IMR-90 (cell line): ENCODE data around the gene CBX3. TPM values are rescaled to one million over a fixed set of nuclear protein-coding genes. Genes with fewer than 3 reads are reported as not detected.

Experiments used
- ATAC-seq: fragments of 200-7000 bp; cut with Tn5 transposase; 2 replicates; pipeline ENCODE4 v1.9.1; 2020; ENCODE audit warnings: low read depth, mild to moderate bottlenecking, moderate library complexity
- Bru-seq: library from RNA; stranded (reverse); fragments of 400-500 nt; gene quantifications from one replicate; lab custom pipeline; 2021; lab: Mats Ljungman, UMichigan
- BruChase-seq, 2 experiments: library from RNA; stranded (reverse); fragments of 400-500 nt; gene quantifications; one replicate each; lab custom pipeline; 2021; lab: Mats Ljungman, UMichigan
- BruUV-seq: library from RNA; stranded (reverse); fragments of 400-500 nt; replicated peaks from 2 replicates; lab custom pipeline; 2021; lab: Mats Ljungman, UMichigan
- CTCF ChIA-PET: fragments of 300-600 bp; formaldehyde crosslinking; extraction: SDS; loops from one replicate; lab custom pipeline; 2021; ENCODE audit warnings: antibody characterized with exemption; lab: Yijun Ruan, JAX
- POLR2A ChIA-PET: fragments of 300-600 bp; sonication (Branson Sonifier 250); formaldehyde crosslinking; loops from one replicate; lab custom pipeline; 2022; ENCODE audit warnings: antibody characterized with exemption; ENCODE audit not compliant: unreplicated experiment; lab: Charles Lee
- DNase-seq: peaks from one replicate; pipeline ENCODE4 v3.0.0; 2013
- H2AFZ ChIP-seq: replicated peaks from 2 replicates; pipeline ENCODE3; 2013; ENCODE audit warnings: low read length, mild to moderate bottlenecking; ENCODE audit not compliant: poor library complexity
- H2AK5ac ChIP-seq: 2 replicates; pipeline ENCODE4 v1.6.1; 2013; ENCODE audit warnings: low read depth, low read length, inconsistent platforms
- H2AK9ac ChIP-seq: replicated peaks from 2 replicates; pipeline ENCODE3; 2013; ENCODE audit warnings: mild to moderate bottlenecking, low read depth, low read length, moderate library complexity; ENCODE audit not compliant: poor library complexity
- H2BK120ac ChIP-seq: 2 replicates; pipeline ENCODE4 v1.6.1; 2013; ENCODE audit warnings: low read depth, low read length, inconsistent platforms
- H2BK15ac ChIP-seq: 3 replicates; pipeline ENCODE4 v1.6.1; 2013; ENCODE audit warnings: low read depth, low read length, inconsistent platforms
- H2BK20ac ChIP-seq: 2 replicates; pipeline ENCODE4 v1.6.1; 2013; ENCODE audit warnings: low read depth, mild to moderate bottlenecking, inconsistent platforms, low read length, moderate library complexity
- H2BK5ac ChIP-seq: 2 replicates; pipeline ENCODE4 v1.6.1; 2013; ENCODE audit warnings: mild to moderate bottlenecking, low read depth, low read length, inconsistent platforms; ENCODE audit not compliant: poor library complexity, severe bottlenecking
- H3K14ac ChIP-seq: replicated peaks from 2 replicates; pipeline ENCODE4 v1.6.1; 2013; ENCODE audit warnings: low read depth, low read length, inconsistent platforms
- H3K18ac ChIP-seq: 2 replicates; pipeline ENCODE4 v1.6.1; 2013; ENCODE audit warnings: low read depth, low read length, control low read depth
- H3K23ac ChIP-seq: 2 replicates; pipeline ENCODE4 v1.6.1; 2013; ENCODE audit warnings: low read depth, low read length, inconsistent platforms
- H3K27ac ChIP-seq: 2 replicates; pipeline ENCODE4 v1.5.1; 2013; ENCODE audit warnings: mild to moderate bottlenecking, control low read depth, low read length; ENCODE audit not compliant: insufficient read depth
- H3K27me3 ChIP-seq: 2 replicates; pipeline ENCODE4 v1.6.1; 2013; ENCODE audit warnings: low read length; ENCODE audit not compliant: control insufficient read depth, insufficient read depth
- H3K36me3 ChIP-seq: 2 replicates; pipeline ENCODE4 v1.6.1; 2013; ENCODE audit warnings: low read length, mixed read lengths; ENCODE audit not compliant: control insufficient read depth, insufficient read depth
- H3K4ac ChIP-seq: 2 replicates; pipeline ENCODE4 v1.6.1; 2013; ENCODE audit warnings: low read depth, low read length, inconsistent platforms
- H3K4me1 ChIP-seq: 2 replicates; pipeline ENCODE4 v1.6.1; 2013; ENCODE audit warnings: low read length, mixed read lengths; ENCODE audit not compliant: control insufficient read depth, insufficient read depth
- H3K4me2 ChIP-seq: 2 replicates; pipeline ENCODE4 v1.6.1; 2013; ENCODE audit warnings: low read depth, mild to moderate bottlenecking, control low read depth, low read length, moderate library complexity
- H3K4me3 ChIP-seq: 2 replicates; pipeline ENCODE4 v1.5.1; 2013; ENCODE audit warnings: low read depth, mild to moderate bottlenecking, control low read depth, low read length, moderate library complexity; ENCODE audit not compliant: insufficient read depth
- H3K56ac ChIP-seq: 2 replicates; pipeline ENCODE4 v1.6.1; 2013; ENCODE audit warnings: low read length, inconsistent platforms; ENCODE audit not compliant: insufficient read depth; ENCODE audit errors: extremely low read depth
- H3K79me1 ChIP-seq, 2 experiments: 2 replicates each; pipeline ENCODE4 v1.6.1; 2013; ENCODE audit warnings: low read length in 2 of 2, inconsistent platforms in 1 of 2, low read depth in 1 of 2
- H3K9ac ChIP-seq: 2 replicates; pipeline ENCODE4 v1.6.1; 2013; ENCODE audit warnings: low read depth, low read length, control low read depth
- H3K9me1 ChIP-seq: 2 replicates; pipeline ENCODE4 v1.6.1; 2013; ENCODE audit warnings: low read length, inconsistent platforms; ENCODE audit not compliant: insufficient read depth
- H3K9me3 ChIP-seq: 2 replicates; pipeline ENCODE4 v1.6.1; 2013; ENCODE audit warnings: low read length; ENCODE audit not compliant: control insufficient read depth, insufficient read depth
- H4K20me1 ChIP-seq: 2 replicates; pipeline ENCODE4 v1.6.1; 2013; ENCODE audit warnings: low read length, inconsistent platforms; ENCODE audit not compliant: insufficient read depth
- H4K5ac ChIP-seq: 2 replicates; pipeline ENCODE4 v1.6.1; 2013; ENCODE audit warnings: mild to moderate bottlenecking, low read depth, low read length, control low read depth
- H4K8ac ChIP-seq, 2 experiments: 2 replicates each; pipeline ENCODE4 v1.6.1; 2013; ENCODE audit warnings: low read depth in 2 of 2, low read length in 2 of 2, control low read depth in 1 of 2, inconsistent platforms in 1 of 2
- H4K91ac ChIP-seq: 2 replicates; pipeline ENCODE4 v1.6.1; 2013; ENCODE audit warnings: low read depth, low read length, inconsistent platforms; ENCODE audit not compliant: insufficient read depth
- MAZ ChIP-seq: IDR thresholded peaks from 2 replicates; pipeline ENCODE4 v1.6.1; 2012; ENCODE audit warnings: low read depth, mild to moderate bottlenecking, low read length, improper control_type of control experiment, moderate library complexity, borderline replicate concordance
- POLR2A ChIP-seq: IDR thresholded peaks from 2 replicates; pipeline ENCODE4 v1.6.1; 2012; ENCODE audit warnings: mild to moderate bottlenecking, low read depth, low read length
- RAD21 ChIP-seq: IDR thresholded peaks from 2 replicates; pipeline ENCODE4 v1.6.1; 2012; ENCODE audit warnings: low read length, improper control_type of control experiment
- WGBS, 2 experiments: methylation state at CpG; one replicate each; pipeline versions ENCODE4 v1.1.5 to v1.1.7; 2013; ENCODE audit warnings: missing lambda C conversion rate in 2 of 2; ENCODE audit not compliant: insufficient read length in 1 of 2; ENCODE audit errors: extremely low coverage in 2 of 2; 5-methylcytosine and 5-hydroxymethylcytosine counted together
- dilution Hi-C: fragments of 300-500 bp; cut with HindIII; formaldehyde crosslinking; loops from one replicate; pipeline ENCODE4 v1.14.3; 2018; ENCODE audit warnings: low sequenced_read_pairs; ENCODE audit not compliant: unreplicated experiment
- in situ Hi-C: fragments of 300-500 bp; cut with MboI; formaldehyde crosslinking; loops from 3 replicates; pipeline ENCODE4 v1.14.3; 2019; ENCODE audit warnings: low sequenced_read_pairs, inconsistent platforms, mixed read lengths
- intact Hi-C: fragments of 100-400 bp; cut with micrococcal nuclease; formaldehyde crosslinking; loops from 2 replicates; pipeline ENCODE4 v1.10.0; 2022
- long read RNA-seq: library from polyadenylated mRNA; unstranded; transcript quantifications from one replicate; pipeline ENCODE4 v2.0.0, GENCODE V29; 2021; ENCODE audit not compliant: unreplicated experiment
- polyA plus RNA-seq, 3 experiments: library from polyadenylated mRNA; depleted of rRNA; stranded (reverse); fragments of >200 nt; gene quantifications; 2 replicates each; pipeline ENCODE4 v1.2.3, GENCODE V29; 2012; ENCODE audit warnings: low replicate concordance in 1 of 3
- total RNA-seq: library from RNA; depleted of rRNA; stranded (reverse); fragments of >200 nt; gene quantifications from 2 replicates; pipeline ENCODE4 v1.2.3, GENCODE V29; 2012; rRNA removed

CBX3 gene
- 38.2 and 85.0 TPM in 2 replicates for total RNA-seq
- polyA plus RNA-seq (2012; rRNA removed), result 65.6 and 76.5 TPM in 2 replicates
- 7.2 and 7.8 TPM in 2 replicates for polyA plus RNA-seq (2012; cell fraction: cytosol; rRNA removed)
- 41.4 and 59.8 TPM in 2 replicates for polyA plus RNA-seq (2012; cell fraction: nucleus; rRNA removed; ENCODE audit: low replicate concordance)
- Bru-seq, nascent RNA, result percentile 92 among the genes with signal in this experiment
- BruChase-seq, experiment 1, labeled RNA remaining after a 6-hour chase, result percentile 96 among the genes with signal in this experiment
- BruChase-seq, experiment 2, labeled RNA remaining after a 2-hour chase, result percentile 92 among the genes with signal in this experiment
- long read RNA-seq, transcript CBX3-202 (6 exons, 1,857 nt), result major isoform, 164 of 196 reads
- long read RNA-seq, partial matches to known transcripts, result 16 of 196 reads
- long read RNA-seq, other reads (novel, unspliced or antisense), result 12 of 196 reads

DNA sequence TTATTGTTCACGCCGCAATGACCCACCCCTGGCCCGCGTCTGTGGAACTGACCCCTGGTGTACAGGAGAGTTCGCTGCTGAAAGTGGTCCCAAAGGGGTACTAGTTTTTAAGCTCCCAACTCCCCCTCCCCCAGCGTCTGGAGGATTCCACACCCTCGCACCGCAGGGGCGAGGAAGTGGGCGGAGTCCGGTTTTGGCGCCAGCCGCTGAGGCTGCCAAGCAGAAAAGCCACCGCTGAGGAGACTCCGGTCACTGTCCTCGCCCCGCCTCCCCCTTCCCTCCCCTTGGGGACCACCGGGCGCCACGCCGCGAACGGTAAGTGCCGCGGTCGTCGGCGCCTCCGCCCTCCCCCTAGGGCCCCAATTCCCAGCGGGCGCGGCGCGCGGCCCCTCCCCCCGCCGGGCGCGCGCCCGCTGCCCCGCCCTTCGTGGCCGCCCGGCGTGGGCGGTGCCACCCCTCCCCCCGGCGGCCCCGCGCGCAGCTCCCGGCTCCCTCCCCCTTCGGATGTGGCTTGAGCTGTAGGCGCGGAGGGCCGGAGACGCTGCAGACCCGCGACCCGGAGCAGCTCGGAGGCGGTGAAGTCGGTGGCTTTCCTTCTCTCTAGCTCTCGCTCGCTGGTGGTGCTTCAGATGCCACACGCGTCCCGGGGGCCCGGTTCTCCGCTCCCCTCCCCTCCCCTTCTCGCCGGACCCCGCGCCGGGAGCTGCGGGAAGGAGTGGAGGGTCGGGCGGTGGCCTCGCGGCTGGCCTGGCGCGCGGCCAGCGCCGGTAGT is at the start of gene CBX3:
Gene CBX3, plus strand, starts transcription at position 499 of the 772 bp plus-strand sequence. CDS start 1,254 bp downstream, outside the sequence.
- Histone ChIP-seq H2BK15ac (peak within 1 kb of the TSS; percentile 93; the same call in 2 of the 3 replicates), H4K20me1 (peaks cover 79% of the 10 kb centered on the region), H2BK120ac (peak within 1 kb of the TSS; percentile 75), H2AK9ac (peak within 1 kb of the TSS; percentile 99), H3K4ac (peak within 1 kb of the TSS; percentile 95), H4K8ac (peak within 1 kb of the TSS; percentile 71 to 95), H3K4me2 (peak within 1 kb of the TSS; percentile 97), H3K18ac (peak within 1 kb of the TSS; percentile 87), H3K14ac (peak within 1 kb of the TSS; percentile 89), H3K23ac (peak within 1 kb of the TSS; percentile 96), H3K9ac (peak within 1 kb of the TSS; percentile 99), H3K36me3 (peaks cover 8% of the 10 kb centered on the region), H2BK20ac (no peak within 1 kb of the TSS; the same call in 1 of the 2 replicates), H2AFZ (peak within 1 kb of the TSS; percentile 93), H4K5ac (peak within 1 kb of the TSS; percentile 83), H3K9me3 (no peaks in the 10 kb centered on the region), H3K79me1 (0 out of 4 replicates have a peak, but pooled peaks cover 0 to 3% of the 10 kb centered on the region in 2 experiments), H3K56ac (peak within 1 kb of the TSS; percentile 98), H4K91ac (peak within 1 kb of the TSS; percentile 84), H2BK5ac (peak within 1 kb of the TSS; percentile 96), H3K27me3 (no peaks in the 10 kb centered on the region), H2AK5ac (peak within 1 kb of the TSS; percentile 90), H3K9me1 (no peaks in the 10 kb centered on the region; the same call in 1 of the 2 replicates), H3K27ac (peak within 1 kb of the TSS; percentile 100), H3K4me1 (0 out of 2 replicates have a peak, but pooled peaks cover 2% of the 10 kb centered on the region), H3K4me3 (peak within 1 kb of the TSS; percentile 81)
- CTCF ChIA-PET, result no interaction called here
- TF ChIP-seq POLR2A (peak; percentile 82), RAD21 (no peak), MAZ (peak; percentile 77; the same call in 1 of the 2 replicates)
- in situ Hi-C loops (loop anchor here (10.0 to 25.0 kb wide), 3 partner anchors 347 to 661 kb away; partner anchors contain the start of gene SKAP2), dilution Hi-C loops (no loop called here), intact Hi-C loops (loop anchor here (2.0 to 10.0 kb wide), 6 partner anchors 156 to 1966 kb away; no protein-coding TSS in a partner anchor)
- no CpG with 5 or more reads among the region's 86 CpGs for WGBS, 2 experiments
- POLR2A ChIA-PET, result no interaction called here
- BruUV-seq, result no TSS peak
- ATAC-seq (peak; percentile 63), DNase-seq (peak; percentile 70)
